ENCODE data around the gene EPN2. TPM values are rescaled to one million over a fixed set of nuclear protein-coding genes. Genes with fewer than 3 reads are reported as not detected.

Gene EPN2
- total RNA-seq, 4 donors from 2014 or later, result 26.0 to 45.9 (median 34.6) TPM

GRCh38 chr17:19381741-19382444 is 144.7 kb downstream of the EPN2 start:
- TF ChIP-seq CTCF (IDR thresholded peaks at IDR 0.05), result no peak
- DNase-seq (ENCODE audit: low spot score) (peak; percentile 8), ATAC-seq (ENCODE audit: low FRiP score) (no peak)

GRCh38 chr17:19382531-19383444 is 145.6 kb downstream of the EPN2 start:
- no peak for TF ChIP-seq CTCF (IDR thresholded peaks at IDR 0.05)
- DNase-seq (ENCODE audit: low spot score), result peak; percentile 11
- ATAC-seq (ENCODE audit: low FRiP score), result no peak

- DNase-seq (ENCODE audit: low spot score) (peak; percentile 18), ATAC-seq (ENCODE audit: low FRiP score) (no peak)
- no peak for TF ChIP-seq CTCF (IDR thresholded peaks at IDR 0.05)
These were observed 146.7 kb downstream of the EPN2 start for GRCh38 chr17:19383681-19384470.

- no peak for TF ChIP-seq CTCF (IDR thresholded peaks at IDR 0.05)
- ATAC-seq (ENCODE audit: low FRiP score), result no peak
These were observed 147.7 kb downstream of the EPN2 start for GRCh38 chr17:19384723-19385391.

GRCh38 chr17:19385521-19385983 is 148.4 kb downstream of the EPN2 start:
- ATAC-seq (ENCODE audit: low FRiP score) (no peak), DNase-seq (ENCODE audit: low spot score) (peak; percentile 9)
- TF ChIP-seq CTCF (IDR thresholded peaks at IDR 0.05), result no peak

More at GRCh38 chr17:19384723-19385391, 147.7 kb downstream of the EPN2 start:
- peak; percentile 22 for DNase-seq (ENCODE audit: low spot score)

Small RNA genes within 50 kb of the gene (small RNA-seq; reads per million reads assigned to genes)
- 7.2 reads per million, percentile 84 among the genes with 10 or more reads in this experiment for gene MIR1180

Other genes with a start within 250 kb of the EPN2 start
- 10 to 100 TPM in 3 of 4 donors, under 1 TPM in 1; 0.95 to 19.9 (median 14.3) TPM for gene FAM83G, start 232.6 kb upstream of the EPN2 start, total RNA-seq
- gene GRAP, start 190.4 kb upstream of the EPN2 start, total RNA-seq, result 10 to 100 TPM in 1 of 4 donors, 1 to 10 TPM in 3; 2.6 to 13.2 (median 6.8) TPM
- gene GRAPL, start 109.8 kb upstream of the EPN2 start, total RNA-seq, result 1 to 10 TPM; 1.1 to 4.1 (median 2.8) TPM
- gene B9D1, start 125.4 kb downstream of the EPN2 start, total RNA-seq, result 10 to 100 TPM in 3 of 4 donors, 1 to 10 TPM in 1; 8.0 to 27.4 (median 18.3) TPM
- 10 to 100 TPM; 12.9 to 25.2 (median 21.9) TPM for gene MAPK7, start 141.1 kb downstream of the EPN2 start, total RNA-seq
- 100 to 1,000 TPM in 2 of 4 donors, 10 to 100 TPM in 2; 79.0 to 170 (median 111) TPM for gene MFAP4, start 149.8 kb downstream of the EPN2 start, total RNA-seq
- gene RNF112, start 173.9 kb downstream of the EPN2 start, total RNA-seq, result 1 to 10 TPM in 3 of 4 donors, under 1 TPM in 1; 0.44 to 3.0 (median 1.7) TPM